GM19193 (cell line): ENCODE data around the gene CDK2AP2.

ENCODE experiments used
- POLR2A ChIP-seq: IDR thresholded peaks from 4 replicates; pipeline ENCODE4 v1.6.1; 2011; ENCODE audit not compliant: insufficient read depth, insufficient read length; ENCODE audit errors: extremely low read depth

CDK2AP2 gene

GRCh38 chr11:67510023-67510345 lies 2.0 kb upstream of the CDK2AP2 start:
- no peak for TF ChIP-seq POLR2A

GRCh38 chr11:67508486-67509121 lies 642 bp upstream of the CDK2AP2 start:
- peak; percentile 60 for TF ChIP-seq POLR2A

GRCh38 chr11:67507242-67507863 lies 609 bp downstream of the CDK2AP2 start:
- TF ChIP-seq POLR2A: no peak

DNA sequence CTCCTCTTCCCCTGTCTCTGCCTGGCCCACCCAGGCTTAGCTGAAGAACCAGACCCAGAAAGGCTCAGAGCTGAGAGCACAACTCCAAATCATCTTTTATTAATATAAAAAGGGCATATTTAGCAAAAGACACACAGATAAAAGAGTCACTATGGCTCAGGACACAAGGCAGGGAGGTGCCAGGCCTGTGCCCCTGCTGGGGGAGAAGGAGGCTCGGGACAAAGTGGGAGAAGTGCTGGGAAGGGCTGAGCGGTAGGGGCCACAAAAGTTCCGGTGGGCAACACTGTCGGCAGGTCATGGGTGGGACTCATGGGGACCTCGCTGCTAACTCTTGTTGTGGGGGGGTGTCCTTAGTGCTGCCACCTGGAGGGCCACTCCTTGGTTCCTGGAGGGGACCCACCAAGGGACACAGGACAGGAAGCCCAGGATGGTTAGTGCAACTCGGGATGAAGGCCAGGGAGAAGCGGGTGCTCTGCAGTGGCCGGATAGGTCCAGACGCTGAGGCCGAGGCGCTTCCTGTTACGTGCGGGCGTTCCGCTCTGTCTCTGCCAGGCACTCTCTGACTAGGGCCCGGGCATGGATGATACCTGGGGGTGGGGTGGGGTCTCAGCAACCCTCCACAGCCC lies 1.4 kb downstream of the CDK2AP2 start:
- TF ChIP-seq POLR2A: no peak

DNA sequence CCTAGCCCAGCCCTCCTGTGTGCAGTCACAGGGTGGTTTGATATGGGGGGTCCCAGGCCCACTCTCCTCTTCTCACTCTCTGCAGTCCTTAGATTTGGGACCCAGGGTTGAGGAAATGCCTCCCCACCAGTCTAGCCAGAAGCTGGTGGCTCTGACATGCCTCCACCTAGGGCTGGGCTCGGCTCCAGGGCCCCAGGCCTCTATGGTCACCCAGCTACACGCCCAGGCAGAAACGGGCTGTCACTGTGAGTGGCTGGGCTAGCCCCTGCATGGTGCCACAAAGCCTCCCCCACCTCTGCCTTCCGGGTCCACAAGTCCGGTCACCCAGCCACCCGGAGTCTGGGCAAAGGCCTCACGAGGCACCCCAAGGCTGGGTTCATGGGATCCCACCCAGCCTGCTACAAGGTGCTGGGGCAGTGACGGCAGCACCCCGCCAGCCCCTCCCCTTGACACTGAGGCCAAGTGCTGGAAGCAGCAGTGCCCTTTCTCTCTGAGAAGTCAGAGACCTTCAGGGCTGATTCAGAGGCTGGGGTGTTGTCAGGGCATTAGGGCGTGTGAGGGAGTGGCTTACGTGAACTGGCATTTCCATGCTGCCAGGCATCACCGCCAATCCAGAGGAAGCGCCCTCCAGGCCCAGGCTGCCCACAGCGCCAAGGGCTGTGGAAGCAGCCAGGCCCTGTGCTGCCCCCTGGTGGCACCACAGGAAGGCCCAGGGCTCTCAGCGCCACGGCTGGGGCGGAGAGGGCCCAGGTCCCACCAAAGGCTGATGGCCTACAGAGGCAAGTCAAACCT lies 2.2 kb downstream of the CDK2AP2 start:
- no peak for TF ChIP-seq POLR2A

- peak; percentile 43 for TF ChIP-seq POLR2A
Observed at GRCh38 chr11:67504950-67505581, 2.9 kb downstream of the CDK2AP2 start, which contains the start of gene PITPNM1. TSS of gene PITPNM1 (minus strand) at chr11:67505363. CDS start at chr11:67504180, 1,183 bp downstream.

DNA sequence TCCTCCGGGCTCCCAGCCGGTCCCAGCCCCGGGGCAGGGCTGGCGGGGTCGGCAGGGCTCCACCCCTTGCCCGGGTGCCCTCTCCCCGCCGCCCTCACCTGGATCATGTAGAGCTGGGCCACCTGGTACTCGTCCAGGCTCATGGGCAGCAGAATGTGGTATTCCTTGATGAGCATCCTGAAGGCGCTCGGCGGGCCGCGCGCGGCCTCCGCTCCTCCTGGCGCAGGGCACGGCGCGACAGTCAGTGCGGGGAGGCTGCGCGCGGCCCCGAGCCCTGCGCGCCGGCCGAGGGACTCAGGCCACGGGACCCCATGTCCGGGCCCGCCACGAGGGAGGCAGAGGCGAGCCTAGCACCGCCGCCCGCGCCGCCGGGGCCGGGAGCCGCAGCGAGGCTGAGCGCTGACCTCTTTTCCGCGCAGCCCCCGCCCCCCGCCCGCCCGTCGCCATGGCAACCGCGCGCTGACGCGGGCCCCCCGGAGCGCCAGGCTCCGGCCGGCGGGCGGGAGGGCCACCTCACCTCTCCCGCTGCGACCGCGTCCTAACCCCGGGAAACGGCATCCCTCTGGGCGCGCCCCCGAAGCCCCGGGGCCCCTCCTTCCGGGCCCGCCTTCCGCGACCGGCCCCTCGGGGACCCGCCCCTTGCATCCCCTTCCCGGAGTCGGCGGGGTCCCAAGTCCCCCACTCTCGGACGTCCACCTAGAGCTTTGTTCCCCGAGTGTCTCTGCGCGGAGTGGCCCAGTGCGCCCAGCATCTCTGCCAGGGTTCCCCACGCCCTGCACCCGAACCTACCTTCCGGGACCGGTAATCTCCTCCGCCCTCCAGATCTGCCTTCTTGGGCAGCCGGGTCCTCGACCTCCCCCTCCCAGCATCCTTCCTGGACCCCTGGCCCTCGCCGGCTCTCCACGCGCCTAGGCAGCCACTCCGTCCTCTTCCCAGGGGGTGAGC lies 3.7 kb downstream of the CDK2AP2 start:
- TF ChIP-seq POLR2A: no peak

GRCh38 chr11:67503119-67504004 lies 4.6 kb downstream of the CDK2AP2 start:
- no peak for TF ChIP-seq POLR2A

DNA sequence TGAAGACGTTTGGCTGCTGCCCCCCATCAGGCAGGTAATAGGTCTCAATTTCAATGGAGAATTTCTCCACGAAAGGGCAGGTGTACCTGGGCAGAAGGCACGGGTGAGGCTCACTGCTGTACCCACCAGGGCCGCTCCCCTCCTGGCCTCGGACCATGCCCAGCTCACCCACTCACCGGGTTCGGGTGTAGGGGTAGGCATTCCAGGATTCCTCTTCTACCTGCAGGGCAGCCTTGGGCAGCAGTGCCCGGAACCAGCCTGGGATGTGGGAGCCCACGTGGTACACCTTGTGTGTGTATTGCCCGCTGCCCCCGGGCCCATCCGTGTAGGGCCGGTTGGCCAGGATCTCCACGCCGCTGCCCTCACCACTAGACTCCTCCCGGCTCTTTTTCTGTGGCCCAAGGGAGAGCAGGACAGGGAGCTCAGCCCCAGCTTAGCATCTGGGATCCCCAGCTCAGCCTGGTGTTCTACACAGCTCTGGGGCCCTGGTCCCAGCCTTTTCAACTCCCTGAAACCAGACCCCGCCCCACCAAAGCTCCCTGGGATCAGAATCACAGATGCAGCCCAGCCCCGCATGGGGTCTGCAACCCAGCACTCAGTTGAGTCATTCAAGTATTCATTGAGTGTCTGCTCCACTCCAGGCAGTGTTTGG lies 5.5 kb downstream of the CDK2AP2 start:
- TF ChIP-seq POLR2A: no peak

- TF ChIP-seq POLR2A: no peak
Observed at GRCh38 chr11:67501854-67502253, 6.1 kb downstream of the CDK2AP2 start.

DNA sequence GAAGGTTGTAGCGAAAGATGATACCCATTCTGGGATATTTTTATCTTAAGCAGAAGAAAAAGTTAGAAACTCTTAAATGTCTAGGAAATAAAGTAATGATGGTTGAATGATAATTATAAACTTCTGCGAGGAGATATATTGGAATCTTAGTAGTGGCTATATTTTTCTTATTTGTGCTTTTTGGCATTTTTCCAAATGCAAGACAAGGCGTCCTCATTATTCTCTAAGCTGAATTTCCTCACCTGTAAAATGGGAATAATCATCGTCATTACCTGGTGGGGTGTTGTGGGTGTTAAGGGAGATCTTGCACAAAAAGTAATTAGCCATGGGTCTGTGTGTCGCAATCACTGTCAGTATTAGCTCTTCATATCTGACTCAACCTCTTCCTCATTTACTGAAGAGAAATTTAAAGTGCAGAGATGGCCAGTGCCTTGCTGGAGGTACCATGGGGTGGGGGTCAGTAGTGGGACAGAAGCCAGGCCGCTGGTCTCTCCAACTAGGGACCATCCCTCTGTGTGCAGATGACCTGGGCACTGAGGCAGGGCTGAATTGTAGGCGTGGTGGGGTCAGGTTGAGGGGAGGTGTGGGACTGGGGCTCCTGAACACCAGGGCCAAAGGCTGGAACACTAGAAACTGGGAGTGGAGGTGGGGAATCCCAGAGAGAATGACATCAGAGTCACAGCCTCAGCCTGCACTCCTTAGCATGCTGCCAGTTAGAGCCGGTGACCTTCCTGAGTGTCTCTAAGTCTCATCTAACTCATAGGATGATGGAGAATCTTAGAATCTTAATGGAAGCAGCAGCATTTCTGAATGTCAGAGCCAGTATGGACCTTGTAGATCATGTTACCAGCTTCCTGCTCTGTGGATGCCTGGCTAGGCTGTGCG lies 6.9 kb downstream of the CDK2AP2 start:
- no peak for TF ChIP-seq POLR2A

GRCh38 chr11:67500484-67500821 lies 7.5 kb downstream of the CDK2AP2 start:
- no peak for TF ChIP-seq POLR2A
